Neural progenitor cell (in vitro differentiated cells): ENCODE results near the gene HSPG2.
"Not testable (repeated sequence)": the region's sequence is repeated elsewhere in the genome, so short reads cannot be mapped to it uniquely, and the experiment has no call there.

ENCODE experiments used
- CTCF ChIP-seq: fragments of 200-600 bp; sonication (generic); IDR thresholded peaks from 2 replicates; pipeline ENCODE4 v1.5.1; 2017; ENCODE audit warnings: antibody characterized with exemption, mild to moderate bottlenecking
- EZH2 ChIP-seq: fragments of 200-600 bp; sonication (generic); IDR thresholded peaks from 2 replicates; pipeline ENCODE4 v1.6.1; 2017; ENCODE audit warnings: antibody characterized with exemption, mild to moderate bottlenecking, moderate library complexity
- EZH2phosphoT487 ChIP-seq: fragments of 200-600 bp; sonication (generic); IDR thresholded peaks from 2 replicates; pipeline ENCODE4 v1.6.1; 2017; ENCODE audit warnings: antibody characterized with exemption

- TF ChIP-seq CTCF, EZH2, EZH2phosphoT487: not testable (repeated sequence)
These were observed 46.4 kb upstream of the HSPG2 start for GRCh38 chr1:21983539-21983938.
